ENCODE data around the gene LHFPL2.
"Not testable (repeated sequence)": the region's sequence is repeated elsewhere in the genome, so short reads cannot be mapped to it uniquely, and the experiment has no call there.

Gene LHFPL2

GRCh38 chr5:78640662-78641474, 7.7 kb downstream of the LHFPL2 start:
- no peak for DNase-seq (ENCODE audit: low spot score)

GRCh38 chr5:78639791-78640190, 8.8 kb downstream of the LHFPL2 start:
- no peak for DNase-seq (ENCODE audit: low spot score)

DNA sequence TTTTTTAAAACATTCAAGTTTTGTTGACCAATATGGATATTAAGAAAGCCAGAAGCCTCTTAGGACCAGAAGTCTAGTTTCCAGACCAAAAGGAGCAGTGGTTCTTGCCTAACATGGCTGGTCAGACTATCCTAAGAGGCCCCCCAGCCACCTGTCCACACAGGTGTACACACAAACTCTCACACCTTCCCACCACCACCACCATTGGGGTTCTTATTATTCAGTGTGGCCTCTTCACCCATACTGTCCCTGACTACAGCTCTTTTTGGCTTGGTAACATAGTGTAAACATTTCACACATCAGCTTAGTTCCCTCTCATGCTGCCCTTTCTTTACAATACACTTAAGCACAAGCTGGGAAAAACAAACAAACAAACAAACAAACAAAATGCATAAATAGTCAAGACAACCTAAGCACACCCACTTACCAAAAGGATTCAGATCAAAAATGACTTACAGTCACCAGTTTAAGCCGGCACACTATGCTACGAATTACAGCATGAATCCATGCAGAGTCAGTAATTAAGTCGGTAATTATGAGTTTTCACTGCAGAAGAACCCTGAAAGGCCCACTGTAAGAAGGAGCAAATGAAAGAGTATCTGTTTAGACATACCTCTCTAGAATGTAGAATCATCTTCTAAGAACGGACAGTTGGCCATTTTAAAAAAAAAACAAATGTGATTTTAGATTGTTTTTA, 9.5 kb downstream of the LHFPL2 start:
- DNase-seq (ENCODE audit: low spot score): no peak

DNA sequence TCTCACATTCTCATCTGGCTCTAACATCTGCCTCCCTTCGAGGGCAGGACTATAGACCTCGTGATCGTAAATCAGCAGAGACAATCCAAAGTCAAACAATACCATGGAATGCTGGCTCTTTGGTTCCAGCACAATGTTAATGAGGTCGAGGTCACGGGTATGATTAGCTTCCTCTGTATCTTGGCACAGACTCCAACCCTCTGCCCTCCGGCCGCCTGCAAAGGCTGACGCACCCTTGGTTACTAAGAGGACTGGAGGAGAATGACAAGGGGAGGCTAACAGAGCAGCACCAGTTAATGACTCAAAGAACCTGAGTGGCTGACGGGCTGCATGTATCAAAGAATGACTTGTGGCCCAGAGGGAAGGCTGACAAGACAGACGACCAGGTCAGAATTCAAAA, 10.1 kb downstream of the LHFPL2 start:
- DNase-seq (ENCODE audit: low spot score): peak; percentile 87

GRCh38 chr5:78637468-78637867, 11.1 kb downstream of the LHFPL2 start:
- no peak for DNase-seq (ENCODE audit: low spot score)

- DNase-seq (ENCODE audit: low spot score): no peak
Measured at GRCh38 chr5:78636682-78637081, 11.9 kb downstream of the LHFPL2 start.

- DNase-seq (ENCODE audit: low spot score): no peak
Measured at GRCh38 chr5:78634634-78635033, 13.9 kb downstream of the LHFPL2 start.

DNA sequence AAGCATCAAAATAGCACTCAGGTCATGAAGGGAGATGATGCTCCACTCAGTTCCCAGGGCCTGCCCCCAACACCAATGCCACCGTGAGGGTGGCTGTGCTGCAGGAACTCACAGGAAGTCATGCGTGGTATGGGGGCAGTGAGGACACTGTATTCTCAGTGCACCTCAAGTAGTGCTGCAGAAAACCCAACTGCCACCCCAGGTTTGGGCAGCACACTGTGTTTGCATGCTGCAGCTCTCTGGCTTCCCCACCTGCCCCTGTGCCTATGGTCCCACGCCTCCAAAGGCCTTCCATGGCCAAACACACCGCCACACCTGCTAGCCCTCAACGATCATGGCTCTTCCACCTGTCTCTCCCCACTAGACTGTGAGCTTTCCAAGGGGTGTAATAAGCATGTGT, 14.3 kb downstream of the LHFPL2 start:
- no peak for DNase-seq (ENCODE audit: low spot score)

GRCh38 chr5:78633700-78634099, 14.9 kb downstream of the LHFPL2 start:
- DNase-seq (ENCODE audit: low spot score): peak; percentile 59

DNA sequence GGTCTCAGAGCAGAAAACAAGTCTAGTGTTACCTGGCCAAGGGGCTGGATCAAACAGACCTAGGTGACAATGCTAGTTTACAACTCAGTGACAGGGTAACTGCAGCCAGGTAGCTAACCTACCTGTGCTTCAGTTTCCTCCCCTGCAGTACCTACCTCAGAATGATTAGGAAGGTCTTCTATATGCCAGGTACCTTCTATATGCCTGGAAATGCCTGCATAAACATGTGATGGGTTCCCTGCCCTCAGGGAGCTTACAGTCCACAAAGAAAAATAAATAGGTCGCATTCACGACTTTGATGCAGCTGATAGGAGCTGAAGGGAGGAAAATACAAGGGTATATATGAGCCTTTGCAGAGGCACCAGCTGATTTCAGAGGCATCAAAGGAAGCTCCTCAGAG, 16.1 kb downstream of the LHFPL2 start:
- no peak for DNase-seq (ENCODE audit: low spot score)

DNA sequence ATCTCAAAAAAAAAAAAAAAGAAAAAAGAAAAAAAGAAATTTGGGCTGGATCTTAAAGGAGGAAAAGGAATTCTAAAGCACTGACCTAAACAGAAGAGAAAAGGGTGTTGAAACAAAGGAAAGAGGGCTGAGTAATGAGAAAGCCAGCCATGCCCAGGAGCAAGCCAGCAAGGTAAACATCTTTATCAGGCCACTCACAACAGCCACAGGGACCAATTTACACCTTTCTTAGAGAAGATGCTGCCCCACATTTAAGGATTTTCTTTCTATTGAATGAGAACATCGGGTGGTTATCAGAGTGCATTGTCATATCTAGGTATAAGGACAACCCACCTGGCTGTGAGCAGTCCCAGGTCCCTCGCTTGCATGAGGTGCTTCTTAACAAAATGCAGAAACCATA, 16.6 kb downstream of the LHFPL2 start:
- no peak for DNase-seq (ENCODE audit: low spot score)

GRCh38 chr5:78630047-78630446, 18.5 kb downstream of the LHFPL2 start:
- DNase-seq (ENCODE audit: low spot score): no peak

GRCh38 chr5:78629624-78630023, 18.9 kb downstream of the LHFPL2 start:
- DNase-seq (ENCODE audit: low spot score): no peak

DNA sequence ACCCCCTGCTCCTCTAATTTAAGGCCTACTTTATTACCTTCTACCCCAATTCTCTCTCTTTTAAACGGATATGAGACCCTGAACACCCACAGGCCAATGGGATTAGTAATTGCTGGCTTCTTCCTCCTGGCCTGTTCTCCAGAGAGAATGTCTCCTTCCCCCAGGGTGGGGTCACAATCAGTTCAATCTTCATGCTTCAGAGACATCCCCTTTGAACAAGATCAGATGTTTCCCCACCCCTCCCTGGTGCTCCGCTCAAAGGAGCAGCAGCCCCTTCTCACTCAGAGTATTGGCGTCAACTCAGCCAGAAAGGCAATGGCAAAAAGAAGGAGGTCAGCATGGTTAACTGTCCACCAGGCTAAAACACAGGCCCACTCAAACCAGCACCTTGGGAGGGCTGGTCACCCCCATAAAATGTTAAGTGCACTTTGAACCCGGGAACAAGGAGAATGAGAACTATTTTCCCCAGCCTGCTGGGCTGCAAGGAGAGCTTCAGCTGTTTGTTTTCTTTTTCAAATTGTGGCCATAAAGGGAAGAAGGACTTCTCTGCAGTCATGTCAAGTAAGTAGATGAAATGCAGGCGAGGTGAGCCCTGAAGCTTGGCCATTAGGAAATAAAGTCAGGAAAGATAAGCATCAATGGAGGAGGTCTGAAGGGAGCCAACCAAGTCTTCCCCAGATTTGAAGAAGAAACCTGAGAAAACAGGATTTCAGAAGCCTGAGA, 20.1 kb downstream of the LHFPL2 start:
- DNase-seq (ENCODE audit: low spot score): no peak

- peak; percentile 30 for DNase-seq (ENCODE audit: low spot score)
Measured at GRCh38 chr5:78627766-78628165, 20.8 kb downstream of the LHFPL2 start.

GRCh38 chr5:78627175-78627574, 21.4 kb downstream of the LHFPL2 start:
- no peak for DNase-seq (ENCODE audit: low spot score)

DNA sequence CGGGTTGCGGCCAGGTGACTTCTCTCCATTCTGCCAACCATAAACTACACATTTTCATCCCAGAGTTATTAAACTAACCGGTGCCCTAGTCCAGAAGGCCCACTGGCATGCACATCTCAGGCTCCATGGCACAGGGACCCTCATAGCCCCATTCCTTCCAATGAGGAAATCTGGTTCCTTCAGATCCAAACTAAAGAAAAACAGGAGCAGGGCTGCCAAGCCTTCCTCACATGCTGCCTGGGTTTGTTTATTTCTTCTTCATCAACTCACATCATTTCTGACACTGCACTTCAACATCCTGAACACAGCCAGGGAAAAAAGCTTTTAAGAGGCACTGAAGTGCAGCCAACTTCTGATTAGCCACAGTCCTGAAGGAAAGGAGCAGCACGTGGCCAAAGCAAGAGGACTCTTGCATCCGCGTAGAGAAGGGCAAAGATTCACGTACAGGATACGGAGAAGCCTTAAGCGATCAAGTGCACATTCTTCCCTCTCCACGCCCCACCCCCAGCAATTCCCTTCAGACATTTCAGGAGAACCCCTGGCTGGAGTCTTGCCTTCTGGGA, 22.5 kb downstream of the LHFPL2 start:
- no peak for DNase-seq (ENCODE audit: low spot score)

DNA sequence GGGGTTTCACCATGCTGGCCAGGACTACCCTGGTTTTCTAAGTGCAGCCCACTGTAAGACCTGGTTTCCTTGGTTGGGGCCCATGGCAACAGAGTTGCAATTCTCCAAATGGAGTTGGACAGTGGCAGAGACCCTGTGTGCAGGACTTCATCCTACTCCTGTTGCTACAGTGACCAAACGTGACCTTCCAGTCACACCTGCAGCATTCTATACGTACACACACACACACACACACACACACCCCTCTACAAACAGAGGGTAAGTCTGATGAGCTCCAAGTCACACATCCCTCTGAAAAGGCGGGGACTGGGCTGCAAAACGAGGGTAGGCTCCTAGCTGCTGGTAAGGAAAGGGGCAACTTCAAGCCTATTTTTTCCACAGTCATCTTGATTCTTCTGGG, 23.6 kb downstream of the LHFPL2 start:
- DNase-seq (ENCODE audit: low spot score): no peak

DNA sequence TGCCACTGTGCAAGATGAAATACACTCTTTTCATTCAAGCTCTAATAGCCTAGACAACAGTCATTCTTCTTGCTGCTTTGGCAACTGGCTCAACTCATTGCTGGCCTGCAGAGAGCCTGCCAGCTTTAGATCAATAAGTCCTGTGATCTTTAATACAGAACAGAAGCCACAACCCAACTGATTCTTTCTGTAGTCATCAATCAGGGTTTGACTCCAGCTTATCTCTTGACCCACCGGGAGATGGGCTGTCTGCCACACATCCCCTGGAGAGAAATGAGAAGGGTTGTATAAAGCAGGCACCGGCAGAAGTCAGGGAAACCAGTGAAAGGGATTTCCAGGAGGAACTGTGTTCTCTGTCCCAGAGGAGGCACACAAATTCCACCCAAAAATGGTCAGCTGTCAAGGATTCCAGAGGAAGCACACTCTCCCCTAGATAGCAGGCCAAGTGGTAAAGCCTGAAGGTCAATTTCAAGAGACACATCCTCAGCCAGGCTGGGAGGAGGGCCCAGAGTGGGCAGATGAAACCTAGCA, 24.5 kb downstream of the LHFPL2 start:
- no peak for DNase-seq (ENCODE audit: low spot score)

DNA sequence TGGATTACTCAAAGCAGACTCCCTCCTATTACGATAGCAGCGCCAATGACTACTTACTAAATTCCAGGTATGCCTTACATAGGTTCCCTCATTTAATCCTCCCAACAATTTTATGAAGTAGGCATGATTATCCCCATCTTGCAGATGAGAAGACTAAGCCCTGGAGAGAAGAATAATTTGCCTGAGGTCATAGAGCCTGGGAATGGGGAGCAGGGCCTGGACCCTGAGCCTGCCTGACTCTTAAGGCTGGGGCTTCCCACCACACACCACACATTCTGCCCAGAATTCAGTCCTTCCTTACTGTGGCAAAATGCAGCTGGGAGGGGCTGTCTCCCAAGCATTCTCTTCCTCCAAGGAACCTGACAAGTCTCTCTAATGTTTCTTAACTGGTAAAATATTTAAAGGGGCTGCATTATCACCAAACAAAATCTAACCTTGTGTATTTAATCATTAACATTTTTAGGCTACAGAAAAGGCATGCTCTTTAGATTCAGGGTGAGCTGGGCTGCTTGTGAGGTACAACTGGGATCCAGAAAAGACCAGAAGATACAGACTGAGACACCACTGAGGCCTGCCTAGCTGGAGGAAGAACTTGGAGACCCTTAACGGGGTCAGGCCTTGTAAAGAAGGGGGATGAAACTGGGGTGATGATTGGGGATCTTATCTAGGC, 26.1 kb downstream of the LHFPL2 start:
- no peak for DNase-seq (ENCODE audit: low spot score)

DNA sequence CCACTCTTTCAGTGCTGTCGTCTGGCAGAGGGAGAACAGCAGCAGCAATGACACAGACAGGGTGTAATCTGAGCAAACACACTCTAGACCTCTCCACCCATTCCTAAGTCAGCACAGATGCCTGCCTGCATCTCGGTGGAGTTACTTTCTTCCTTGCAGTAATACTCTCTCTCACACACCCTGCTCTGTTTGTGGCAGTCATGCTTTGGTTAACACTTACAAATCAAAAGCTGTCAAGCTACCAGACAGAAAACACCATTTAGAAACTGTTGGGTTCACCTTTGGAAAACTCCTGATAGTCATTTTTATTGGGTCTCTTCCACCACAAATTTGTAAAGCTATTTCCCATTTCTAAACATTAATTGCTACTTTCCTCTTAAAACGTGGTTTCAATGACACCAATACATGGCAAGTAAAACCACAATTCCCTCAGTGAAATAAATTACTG, 27.3 kb downstream of the LHFPL2 start:
- DNase-seq (ENCODE audit: low spot score): peak; percentile 51

DNA sequence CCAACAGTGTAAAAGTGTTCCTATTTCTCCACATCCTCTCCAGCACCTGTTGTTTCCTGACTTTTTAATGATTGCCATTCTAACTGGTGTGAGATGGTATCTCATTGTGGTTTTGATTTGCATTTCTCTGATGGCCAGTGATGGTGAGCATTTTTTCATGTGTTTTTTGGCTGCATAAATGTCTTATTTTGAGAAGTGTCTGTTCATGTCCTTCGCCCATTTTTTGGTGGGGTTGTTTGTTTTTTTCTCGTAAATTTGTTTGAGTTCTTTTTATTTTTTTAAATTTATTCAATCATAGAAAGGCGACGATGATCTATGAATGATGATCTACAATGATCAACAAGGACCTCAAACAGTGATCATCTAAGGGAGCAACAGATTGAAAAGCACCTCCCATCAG, 28.5 kb downstream of the LHFPL2 start:
- DNase-seq (ENCODE audit: low spot score): not testable (repeated sequence)
